ENCODE measurements around the gene MCOLN1.

- TF ChIP-seq CTCF (IDR thresholded peaks at IDR 0.05 in 2 of 3, conservative IDR thresholded peaks at IDR 0.05 in 1 of 3; ENCODE audit: insufficient read depth in 2 of 3, low read depth in 1 of 3, low read length in 3 of 3) (no peak), SOX6 (IDR thresholded peaks at IDR 0.05) (no peak), ESRRA (IDR thresholded peaks at IDR 0.05; ENCODE audit: borderline replicate concordance, low read depth) (no peak), HINFP (tag; conservative IDR thresholded peaks at IDR 0.05; ENCODE audit: low read depth) (no peak), KAT7 (CRISPR knock-in tag; IDR thresholded peaks at IDR 0.05; ENCODE audit: borderline replicate concordance) (no peak)
Measured at GRCh38 chr19:7482584-7483439, 39.6 kb upstream of the MCOLN1 start.

Data from K562 (cell line).